GM19025 (cell line): ENCODE results near the gene PDCL3.

Source experiments
- ATAC-seq: cut with Tn5 transposase; IDR thresholded peaks from one replicate; pipeline ENCODE4 v1.9.1; 2021; ENCODE audit warnings: mild to moderate bottlenecking, low read depth, moderate library complexity; ENCODE audit not compliant: unreplicated experiment

PDCL3 gene

GRCh38 chr2:100562613-100563406 is at the start of gene PDCL3:
Gene PDCL3 (plus strand): TSS chr2:100562993. CDS start chr2:100563068, 75 bp downstream.
- ATAC-seq: peak; percentile 93

- no peak for ATAC-seq
Observed at GRCh38 chr2:100513650-100514049, 49.1 kb upstream of the PDCL3 start.

GRCh38 chr2:100517556-100517955 is 45.2 kb upstream of the PDCL3 start:
- ATAC-seq: no peak

GRCh38 chr2:100518801-100519200 is 44.0 kb upstream of the PDCL3 start:
- no peak for ATAC-seq

- ATAC-seq: no peak
Observed at GRCh38 chr2:100520224-100520623, 42.6 kb upstream of the PDCL3 start.

GRCh38 chr2:100522430-100522829 is 40.4 kb upstream of the PDCL3 start:
- ATAC-seq: no peak

- ATAC-seq: no peak
Observed at GRCh38 chr2:100524331-100524730, 38.5 kb upstream of the PDCL3 start.

- ATAC-seq: no peak
Observed at GRCh38 chr2:100526868-100527267, 35.9 kb upstream of the PDCL3 start.

GRCh38 chr2:100527440-100528015 is 35.3 kb upstream of the PDCL3 start:
- ATAC-seq: no peak

GRCh38 chr2:100529176-100529575 is 33.6 kb upstream of the PDCL3 start:
- ATAC-seq: no peak

- no peak for ATAC-seq
Observed at GRCh38 chr2:100529900-100530299, 32.9 kb upstream of the PDCL3 start.

- no peak for ATAC-seq
Observed at GRCh38 chr2:100535855-100536254, 26.9 kb upstream of the PDCL3 start.

- no peak for ATAC-seq
Observed at GRCh38 chr2:100537918-100538317, 24.9 kb upstream of the PDCL3 start.

- ATAC-seq: no peak
Observed at GRCh38 chr2:100539221-100539620, 23.6 kb upstream of the PDCL3 start.

GRCh38 chr2:100541404-100541803 is 21.4 kb upstream of the PDCL3 start:
- no peak for ATAC-seq

- no peak for ATAC-seq
Observed at GRCh38 chr2:100542418-100542817, 20.4 kb upstream of the PDCL3 start.

GRCh38 chr2:100544911-100545596 is 17.7 kb upstream of the PDCL3 start:
- ATAC-seq: no peak

GRCh38 chr2:100546469-100546868 is 16.3 kb upstream of the PDCL3 start:
- no peak for ATAC-seq

- ATAC-seq: no peak
Observed at GRCh38 chr2:100548771-100549170, 14.0 kb upstream of the PDCL3 start.

GRCh38 chr2:100551303-100551702 is 11.5 kb upstream of the PDCL3 start:
- no peak for ATAC-seq

- ATAC-seq: no peak
Observed at GRCh38 chr2:100554798-100555407, 7.9 kb upstream of the PDCL3 start.
